Activated B cell treated with CpG ODN at 0.5 μM for 24 hours (primary cell): ENCODE data around the gene BAIAP3. TPM values are rescaled to one million over a fixed set of nuclear protein-coding genes. Genes with fewer than 3 reads are reported as not detected.

Source experiments
- ATAC-seq: fragments of 200-7000 bp; cut with Tn5 transposase; one replicate; pipeline ENCODE4 v1.10.0; 2021; ENCODE audit warnings: low read depth, mild to moderate bottlenecking, moderate library complexity
- CTCF ChIA-PET: fragments of 350-600 bp; sonication (Branson Sonifier 250); formaldehyde crosslinking; loops from one replicate; lab custom pipeline; 2021; ENCODE audit warnings: antibody characterized with exemption; lab: Charles Lee
- POLR2A ChIA-PET: fragments of 350-600 bp; sonication (Branson Sonifier 250); formaldehyde crosslinking; loops from one replicate; lab custom pipeline; 2021; ENCODE audit warnings: antibody characterized with exemption; lab: Charles Lee
- DNase-seq: peaks from one replicate; pipeline ENCODE4 v3.0.0; 2022
- H3K27ac Mint-ChIP-seq: one replicate; pipeline ENCODE4 v1.8.0; 2020; ENCODE audit warnings: mixed read lengths
- H3K27me3 Mint-ChIP-seq: one replicate; pipeline ENCODE4 v1.8.0; 2021; ENCODE audit warnings: mixed read lengths
- H3K36me3 Mint-ChIP-seq: one replicate; pipeline ENCODE4 v1.8.0; 2021; ENCODE audit warnings: low read depth, mixed read lengths
- H3K4me1 Mint-ChIP-seq: one replicate; pipeline ENCODE4 v1.8.0; 2021; ENCODE audit warnings: mixed read lengths
- H3K4me3 Mint-ChIP-seq: one replicate; pipeline ENCODE4 v1.8.0; 2020; ENCODE audit warnings: mild to moderate bottlenecking, mixed read lengths
- H3K9me3 Mint-ChIP-seq: one replicate; pipeline ENCODE4 v1.8.0; 2020; ENCODE audit warnings: mixed read lengths
- CTCF ChIP-seq: fragments of 200-600 bp; IDR thresholded peaks from one replicate; pipeline ENCODE4 v1.8.0; 2022; ENCODE audit warnings: antibody characterized with exemption, mild to moderate bottlenecking
- intact Hi-C: fragments of 100-400 bp; cut with micrococcal nuclease; formaldehyde crosslinking; loops from one replicate; pipeline ENCODE4 v1.15.1; 2024
- total RNA-seq: library from RNA; stranded (reverse); gene quantifications from 2 replicates; pipeline ENCODE4 v1.2.3, GENCODE V29; 2022

The BAIAP3 gene
- total RNA-seq, 1 donor from 2014 or later, result 8.5 TPM

GRCh38 chr16:1381612-1382406 lies 48.4 kb downstream of the BAIAP3 start:
- H3K4me1 Mint-ChIP-seq, result peaks cover 14% of the 10 kb centered on the region
- H3K27ac Mint-ChIP-seq, result no peak overlapping the region
- H3K9me3 Mint-ChIP-seq, result no peaks in the 10 kb centered on the region
- ATAC-seq (no peak), DNase-seq (no peak)
- no peak overlapping the region for H3K4me3 Mint-ChIP-seq
- intact Hi-C loops, result no loop called here
- POLR2A ChIA-PET, result interaction anchor here (3.6 kb wide), 1 partner anchor 39 kb away, joined by 19 read pairs; the partner anchor contains the start of gene UQCC4
- CTCF ChIA-PET, result no interaction called here
- no peaks in the 10 kb centered on the region for H3K27me3 Mint-ChIP-seq
- no peak for TF ChIP-seq CTCF
- H3K36me3 Mint-ChIP-seq, result peaks cover 37% of the 10 kb centered on the region

DNA sequence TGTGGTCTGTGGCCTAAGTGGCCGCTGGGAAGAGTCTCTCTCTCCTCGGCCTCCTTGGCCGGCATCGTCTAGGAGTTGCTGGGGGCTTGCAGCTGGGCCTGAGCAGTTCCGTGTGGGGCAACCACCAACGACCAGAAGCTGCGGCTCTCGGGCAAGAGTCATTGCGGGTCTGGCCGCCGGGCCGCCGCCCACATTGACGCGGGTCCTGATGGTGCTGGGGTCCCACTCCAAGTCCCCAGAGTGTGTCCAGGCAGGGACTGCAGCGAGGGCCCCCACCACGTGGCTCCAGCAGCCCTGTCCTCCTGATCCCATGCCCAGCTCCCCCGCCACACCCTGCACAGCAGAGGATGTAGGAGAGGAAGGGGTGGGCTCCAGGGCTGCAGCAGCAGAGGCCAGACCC lies 50.1 kb downstream of the BAIAP3 start:
- peaks cover 10% of the 10 kb centered on the region for H3K4me1 Mint-ChIP-seq
- POLR2A ChIA-PET, result no interaction called here
- no peaks in the 10 kb centered on the region for H3K9me3 Mint-ChIP-seq
- H3K36me3 Mint-ChIP-seq, result peaks cover 44% of the 10 kb centered on the region
- H3K27me3 Mint-ChIP-seq, result no peaks in the 10 kb centered on the region
- TF ChIP-seq CTCF, result no peak
- CTCF ChIA-PET, result no interaction called here
- intact Hi-C loops, result no loop called here
- DNase-seq (no peak), ATAC-seq (no peak)
- no peak overlapping the region for H3K27ac Mint-ChIP-seq
- H3K4me3 Mint-ChIP-seq, result no peak overlapping the region

- POLR2A ChIA-PET, result no interaction called here
- Mint-ChIP-seq H3K27me3 (no peaks in the 10 kb centered on the region), H3K27ac (no peak overlapping the region), H3K9me3 (no peaks in the 10 kb centered on the region), H3K36me3 (peaks cover 49% of the 10 kb centered on the region), H3K4me3 (no peak overlapping the region), H3K4me1 (peaks cover 2% of the 10 kb centered on the region)
- intact Hi-C loops, result no loop called here
- CTCF ChIA-PET, result no interaction called here
- no peak for TF ChIP-seq CTCF
- DNase-seq, result no peak
- no peak for ATAC-seq
Measured at GRCh38 chr16:1385232-1385631, 51.8 kb downstream of the BAIAP3 start.

DNA sequence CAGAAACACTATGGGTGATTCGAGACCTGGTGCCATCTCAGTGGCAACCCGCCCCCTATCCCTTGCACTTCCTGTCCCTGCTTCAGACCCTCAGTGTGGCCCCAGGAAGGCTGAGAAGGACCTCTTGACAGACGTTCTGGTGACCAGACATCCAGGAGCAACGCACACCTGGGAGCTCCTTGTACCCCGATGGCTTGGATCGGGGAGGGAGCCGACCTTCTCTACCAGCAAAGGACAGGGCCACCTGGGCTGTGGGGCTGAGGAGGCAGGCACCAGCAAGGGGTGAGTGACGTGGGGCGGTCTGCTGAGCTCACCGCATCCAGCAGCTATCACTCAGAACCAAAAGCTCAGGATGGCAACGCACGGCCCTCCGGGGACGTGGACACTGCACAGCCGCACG lies 53.9 kb downstream of the BAIAP3 start:
- Mint-ChIP-seq H3K27me3 (no peaks in the 10 kb centered on the region), H3K4me1 (no peaks in the 10 kb centered on the region), H3K9me3 (no peaks in the 10 kb centered on the region), H3K4me3 (no peak overlapping the region), H3K27ac (no peak overlapping the region), H3K36me3 (peaks cover 49% of the 10 kb centered on the region)
- DNase-seq, result no peak
- TF ChIP-seq CTCF, result no peak
- no peak for ATAC-seq
- intact Hi-C loops, result no loop called here
- POLR2A ChIA-PET, result no interaction called here
- CTCF ChIA-PET, result interaction anchor here (1.0 kb wide), 1 partner anchor 24 kb away, joined by 3 read pairs; no protein-coding TSS in a partner anchor

- H3K9me3 Mint-ChIP-seq, result no peaks in the 10 kb centered on the region
- no peak for TF ChIP-seq CTCF
- no peaks in the 10 kb centered on the region for H3K27me3 Mint-ChIP-seq
- no peak overlapping the region for H3K27ac Mint-ChIP-seq
- ChIA-PET POLR2A (no interaction called here), CTCF (no interaction called here)
- no peak overlapping the region for H3K4me3 Mint-ChIP-seq
- ATAC-seq (no peak), DNase-seq (no peak)
- H3K4me1 Mint-ChIP-seq, result no peaks in the 10 kb centered on the region
- intact Hi-C loops, result no loop called here
- H3K36me3 Mint-ChIP-seq, result peaks cover 55% of the 10 kb centered on the region
Measured at GRCh38 chr16:1389762-1390161, 56.3 kb downstream of the BAIAP3 start.
